GM19193 (cell line): Measurements from ENCODE around the gene CEMIP2.

Source experiments
- POLR2A ChIP-seq: IDR thresholded peaks from 4 replicates; pipeline ENCODE4 v1.6.1; 2011; ENCODE audit not compliant: insufficient read depth, insufficient read length; ENCODE audit errors: extremely low read depth

CEMIP2 gene

GRCh38 chr9:71683598-71684235 is 84.6 kb downstream of the CEMIP2 start:
- TF ChIP-seq POLR2A: no peak

GRCh38 chr9:71681708-71682272 is 86.5 kb downstream of the CEMIP2 start:
- no peak for TF ChIP-seq POLR2A

GRCh38 chr9:71681104-71681707 is 87.1 kb downstream of the CEMIP2 start:
- no peak for TF ChIP-seq POLR2A

GRCh38 chr9:71680189-71680980 is 87.9 kb downstream of the CEMIP2 start:
- no peak for TF ChIP-seq POLR2A

GRCh38 chr9:71678999-71679398 is 89.3 kb downstream of the CEMIP2 start:
- no peak for TF ChIP-seq POLR2A

GRCh38 chr9:71677209-71677608 is 91.1 kb downstream of the CEMIP2 start:
- TF ChIP-seq POLR2A: no peak

GRCh38 chr9:71676460-71676859 is 91.9 kb downstream of the CEMIP2 start:
- no peak for TF ChIP-seq POLR2A

- TF ChIP-seq POLR2A: no peak
Observed at GRCh38 chr9:71675857-71676165, 92.5 kb downstream of the CEMIP2 start.

- no peak for TF ChIP-seq POLR2A
Observed at GRCh38 chr9:71675105-71675856, 93.0 kb downstream of the CEMIP2 start.

- TF ChIP-seq POLR2A: no peak
Observed at GRCh38 chr9:71672573-71672972, 95.7 kb downstream of the CEMIP2 start.

GRCh38 chr9:71671289-71671688 is 97.0 kb downstream of the CEMIP2 start:
- TF ChIP-seq POLR2A: no peak

- no peak for TF ChIP-seq POLR2A
Observed at GRCh38 chr9:71670121-71670520, 98.2 kb downstream of the CEMIP2 start.

GRCh38 chr9:71669284-71669995 is 98.9 kb downstream of the CEMIP2 start:
- no peak for TF ChIP-seq POLR2A

- no peak for TF ChIP-seq POLR2A
Observed at GRCh38 chr9:71668717-71669116, 99.6 kb downstream of the CEMIP2 start.
